PC-3 (cell line): ENCODE data around the gene ACKR3.

Experiments used
- EZH2 ChIP-seq: fragments of 300-600 bp; sonication (generic); IDR thresholded peaks from one replicate; pipeline ENCODE4 v1.6.1; 2017; ENCODE audit warnings: antibody characterized with exemption, mild to moderate bottlenecking, low read length; ENCODE audit not compliant: unreplicated experiment
- TF ChIP-seq, protein P1 (sequence below): fragments of 300-600 bp; sonication (generic); conservative IDR thresholded peaks from 2 replicates; pipeline ENCODE4 v1.5.1; 2017; ENCODE audit warnings: antibody characterized with exemption, low read depth, mild to moderate bottlenecking, low read length

DNA sequence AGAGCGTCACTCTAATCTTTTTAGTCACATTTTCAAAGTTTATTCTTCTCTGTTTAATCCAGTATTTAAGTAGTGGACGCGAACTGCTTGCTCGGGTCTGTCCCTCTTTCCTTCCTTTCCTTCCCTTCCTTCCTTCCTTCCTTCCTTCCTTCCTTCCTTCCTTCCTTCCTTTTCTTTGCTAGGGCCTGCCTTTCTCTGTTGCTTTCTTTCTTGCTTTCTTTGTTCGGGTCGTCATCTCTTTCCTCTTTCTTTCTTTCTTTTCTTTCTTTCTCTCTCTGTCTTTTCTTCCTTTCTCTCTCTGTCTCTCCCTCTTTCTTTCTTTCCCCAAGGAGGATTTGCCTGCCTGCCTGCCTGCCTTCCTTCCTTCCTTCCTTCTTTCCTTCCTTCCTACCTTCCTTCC lies 3.0 kb upstream of the ACKR3 start:
- no peak for TF ChIP-seq EZH2
- TF ChIP-seq, protein P1, sequence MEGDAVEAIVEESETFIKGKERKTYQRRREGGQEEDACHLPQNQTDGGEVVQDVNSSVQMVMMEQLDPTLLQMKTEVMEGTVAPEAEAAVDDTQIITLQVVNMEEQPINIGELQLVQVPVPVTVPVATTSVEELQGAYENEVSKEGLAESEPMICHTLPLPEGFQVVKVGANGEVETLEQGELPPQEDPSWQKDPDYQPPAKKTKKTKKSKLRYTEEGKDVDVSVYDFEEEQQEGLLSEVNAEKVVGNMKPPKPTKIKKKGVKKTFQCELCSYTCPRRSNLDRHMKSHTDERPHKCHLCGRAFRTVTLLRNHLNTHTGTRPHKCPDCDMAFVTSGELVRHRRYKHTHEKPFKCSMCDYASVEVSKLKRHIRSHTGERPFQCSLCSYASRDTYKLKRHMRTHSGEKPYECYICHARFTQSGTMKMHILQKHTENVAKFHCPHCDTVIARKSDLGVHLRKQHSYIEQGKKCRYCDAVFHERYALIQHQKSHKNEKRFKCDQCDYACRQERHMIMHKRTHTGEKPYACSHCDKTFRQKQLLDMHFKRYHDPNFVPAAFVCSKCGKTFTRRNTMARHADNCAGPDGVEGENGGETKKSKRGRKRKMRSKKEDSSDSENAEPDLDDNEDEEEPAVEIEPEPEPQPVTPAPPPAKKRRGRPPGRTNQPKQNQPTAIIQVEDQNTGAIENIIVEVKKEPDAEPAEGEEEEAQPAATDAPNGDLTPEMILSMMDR: no peak
